Neural progenitor cell (in vitro differentiated cells): ENCODE measurements around the gene STRAP. TPM values are rescaled to one million over a fixed set of nuclear protein-coding genes. Genes with fewer than 3 reads are reported as not detected.
A peak's percentile ranks its signal among the peaks of the same experiment; 100 is the strongest.

Experiments
- DNase-seq: peaks from one replicate; pipeline ENCODE4 v3.0.0-alpha.2; 2016; ENCODE audit warnings: low spot score
- H2AFZ ChIP-seq: fragments of 200-600 bp; sonication (generic); replicated peaks from 2 replicates; pipeline ENCODE4 v1.6.1; 2016; ENCODE audit warnings: antibody characterized with exemption
- H3F3A ChIP-seq: fragments of 200-600 bp; sonication (generic); 2 replicates; pipeline ENCODE4 v1.6.1; 2016; ENCODE audit warnings: antibody characterized with exemption, low read depth
- H3K27ac ChIP-seq: fragments of 200-600 bp; sonication (generic); 2 replicates; pipeline ENCODE4 v1.5.1; 2016; ENCODE audit warnings: mild to moderate bottlenecking
- H3K27me3 ChIP-seq: fragments of 200-600 bp; sonication (generic); 2 replicates; pipeline ENCODE4 v1.6.1; 2016; ENCODE audit warnings: mild to moderate bottlenecking, moderate library complexity
- H3K36me3 ChIP-seq: fragments of 200-600 bp; sonication (generic); 2 replicates; pipeline ENCODE4 v1.5.1; 2016
- H3K4me1 ChIP-seq: fragments of 200-600 bp; sonication (generic); 2 replicates; pipeline ENCODE4 v1.6.1; 2016; ENCODE audit warnings: mixed run types
- H3K4me2 ChIP-seq: fragments of 200-600 bp; sonication (generic); 2 replicates; pipeline ENCODE4 v1.6.1; 2016
- H3K4me3 ChIP-seq: fragments of 200-600 bp; sonication (generic); 2 replicates; pipeline ENCODE4 v1.5.1; 2016
- H3K79me2 ChIP-seq: fragments of 200-600 bp; sonication (generic); 2 replicates; pipeline ENCODE4 v1.6.1; 2016; ENCODE audit warnings: low read depth
- H3K9ac ChIP-seq: fragments of 200-600 bp; sonication (generic); 2 replicates; pipeline ENCODE4 v1.6.1; 2016
- H3K9me3 ChIP-seq: fragments of 200-600 bp; sonication (generic); 2 replicates; pipeline ENCODE4 v1.5.1; 2016; ENCODE audit warnings: low read depth
- H4K20me1 ChIP-seq: fragments of 200-600 bp; sonication (generic); 2 replicates; pipeline ENCODE4 v1.6.1; 2016; ENCODE audit warnings: low read depth
- H3K27ac Mint-ChIP-seq: 3 replicates; pipeline ENCODE4 v1.8.0; 2021; ENCODE audit warnings: mixed read lengths
- H3K27me3 Mint-ChIP-seq: 2 replicates; pipeline ENCODE4 v1.8.0; 2022; ENCODE audit warnings: low read depth, mild to moderate bottlenecking, inconsistent platforms, moderate library complexity, mixed read lengths; ENCODE audit not compliant: insufficient read depth
- H3K36me3 Mint-ChIP-seq: 3 replicates; pipeline ENCODE4 v1.8.0; 2021; ENCODE audit warnings: mixed read lengths
- H3K4me1 Mint-ChIP-seq: 3 replicates; pipeline ENCODE4 v1.8.0; 2021; ENCODE audit warnings: mixed read lengths
- H3K4me3 Mint-ChIP-seq: 3 replicates; pipeline ENCODE4 v1.8.0; 2021; ENCODE audit warnings: mild to moderate bottlenecking, moderate library complexity, mixed read lengths
- H3K9me3 Mint-ChIP-seq: 3 replicates; pipeline ENCODE4 v1.8.0; 2020; ENCODE audit warnings: mixed read lengths
- EZH2 ChIP-seq: fragments of 200-600 bp; sonication (generic); IDR thresholded peaks from 2 replicates; pipeline ENCODE4 v1.6.1; 2017; ENCODE audit warnings: antibody characterized with exemption, mild to moderate bottlenecking, moderate library complexity
- EZH2phosphoT487 ChIP-seq: fragments of 200-600 bp; sonication (generic); IDR thresholded peaks from 2 replicates; pipeline ENCODE4 v1.6.1; 2017; ENCODE audit warnings: antibody characterized with exemption
- total RNA-seq: library from RNA; depleted of rRNA; stranded (reverse); fragments of >200 nt; gene quantifications from 2 replicates; pipeline ENCODE4 v1.2.3, GENCODE V29; 2015; ENCODE audit warnings: low replicate concordance
- TF ChIP-seq, protein P1 (sequence below): fragments of 200-600 bp; sonication (generic); IDR thresholded peaks from 2 replicates; pipeline ENCODE4 v1.5.1; 2017; ENCODE audit warnings: antibody characterized with exemption, mild to moderate bottlenecking

Gene STRAP, protein sequence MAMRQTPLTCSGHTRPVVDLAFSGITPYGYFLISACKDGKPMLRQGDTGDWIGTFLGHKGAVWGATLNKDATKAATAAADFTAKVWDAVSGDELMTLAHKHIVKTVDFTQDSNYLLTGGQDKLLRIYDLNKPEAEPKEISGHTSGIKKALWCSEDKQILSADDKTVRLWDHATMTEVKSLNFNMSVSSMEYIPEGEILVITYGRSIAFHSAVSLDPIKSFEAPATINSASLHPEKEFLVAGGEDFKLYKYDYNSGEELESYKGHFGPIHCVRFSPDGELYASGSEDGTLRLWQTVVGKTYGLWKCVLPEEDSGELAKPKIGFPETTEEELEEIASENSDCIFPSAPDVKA
- 180 and 303 TPM in 2 replicates for total RNA-seq

DNA sequence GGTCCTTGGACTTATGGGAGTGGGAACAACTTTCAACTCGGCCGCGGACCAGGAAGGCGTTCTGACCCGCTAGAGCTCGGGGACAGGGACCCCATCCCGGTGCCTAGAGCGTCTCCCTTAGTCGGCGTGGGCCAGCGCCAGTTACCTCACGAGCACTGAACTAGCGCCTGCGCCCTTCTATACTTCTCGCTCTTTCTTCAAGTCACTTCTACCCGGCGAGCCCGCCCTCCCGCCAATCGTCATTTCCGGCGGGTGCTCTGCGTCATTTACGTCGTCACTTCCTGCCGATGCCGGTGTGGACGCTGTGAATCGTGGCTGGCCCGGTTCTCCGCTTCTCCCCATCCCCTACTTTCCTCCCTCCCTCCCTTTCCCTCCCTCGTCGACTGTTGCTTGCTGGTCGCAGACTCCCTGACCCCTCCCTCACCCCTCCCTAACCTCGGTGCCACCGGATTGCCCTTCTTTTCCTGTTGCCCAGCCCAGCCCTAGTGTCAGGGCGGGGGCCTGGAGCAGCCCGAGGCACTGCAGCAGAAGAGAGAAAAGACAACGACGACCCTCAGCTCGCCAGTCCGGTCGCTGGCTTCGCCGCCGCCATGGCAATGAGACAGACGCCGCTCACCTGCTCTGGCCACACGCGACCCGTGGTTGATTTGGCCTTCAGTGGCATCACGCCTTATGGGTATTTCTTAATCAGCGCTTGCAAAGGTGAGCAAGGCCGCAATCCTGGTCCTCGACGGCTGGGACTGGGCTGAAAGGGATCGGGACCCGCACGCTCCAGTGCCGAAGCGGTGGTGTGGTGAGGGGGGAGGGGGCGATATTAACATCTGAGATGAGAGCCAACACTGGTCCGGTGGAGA is at the start of gene STRAP:
Gene STRAP (plus strand): TSS at position 270 of the 854 bp plus-strand sequence. CDS start 321 bp downstream, at position 591.
- H3K4me3 ChIP-seq, result peak within 1 kb of the TSS; percentile 94
- peak within 1 kb of the TSS; percentile 98 for H3K4me3 Mint-ChIP-seq
- H2AFZ ChIP-seq, result peak within 1 kb of the TSS; percentile 89
- H3K9ac ChIP-seq, result peak within 1 kb of the TSS; percentile 87
- H3F3A ChIP-seq, result peaks cover 25% of the 10 kb centered on the region
- peak within 1 kb of the TSS; percentile 98 for H3K27ac ChIP-seq
- H3K9me3 ChIP-seq, result no peaks in the 10 kb centered on the region
- H3K27me3 ChIP-seq, result no peaks in the 10 kb centered on the region
- H3K27ac Mint-ChIP-seq, result peak within 1 kb of the TSS; percentile 98
- TF ChIP-seq, protein P1, sequence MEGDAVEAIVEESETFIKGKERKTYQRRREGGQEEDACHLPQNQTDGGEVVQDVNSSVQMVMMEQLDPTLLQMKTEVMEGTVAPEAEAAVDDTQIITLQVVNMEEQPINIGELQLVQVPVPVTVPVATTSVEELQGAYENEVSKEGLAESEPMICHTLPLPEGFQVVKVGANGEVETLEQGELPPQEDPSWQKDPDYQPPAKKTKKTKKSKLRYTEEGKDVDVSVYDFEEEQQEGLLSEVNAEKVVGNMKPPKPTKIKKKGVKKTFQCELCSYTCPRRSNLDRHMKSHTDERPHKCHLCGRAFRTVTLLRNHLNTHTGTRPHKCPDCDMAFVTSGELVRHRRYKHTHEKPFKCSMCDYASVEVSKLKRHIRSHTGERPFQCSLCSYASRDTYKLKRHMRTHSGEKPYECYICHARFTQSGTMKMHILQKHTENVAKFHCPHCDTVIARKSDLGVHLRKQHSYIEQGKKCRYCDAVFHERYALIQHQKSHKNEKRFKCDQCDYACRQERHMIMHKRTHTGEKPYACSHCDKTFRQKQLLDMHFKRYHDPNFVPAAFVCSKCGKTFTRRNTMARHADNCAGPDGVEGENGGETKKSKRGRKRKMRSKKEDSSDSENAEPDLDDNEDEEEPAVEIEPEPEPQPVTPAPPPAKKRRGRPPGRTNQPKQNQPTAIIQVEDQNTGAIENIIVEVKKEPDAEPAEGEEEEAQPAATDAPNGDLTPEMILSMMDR, result no peak
- TF ChIP-seq EZH2phosphoT487 (no peak), EZH2 (no peak)
- H3K4me1 ChIP-seq, result peaks cover 20% of the 10 kb centered on the region
- H3K36me3 ChIP-seq, result peaks cover 3% of the 10 kb centered on the region
- peak within 1 kb of the TSS; percentile 96 for H3K4me2 ChIP-seq
- H4K20me1 ChIP-seq, result peaks cover 44% of the 10 kb centered on the region
- H3K27me3 Mint-ChIP-seq, result no peaks in the 10 kb centered on the region
- no peaks in the 10 kb centered on the region for H3K9me3 Mint-ChIP-seq
- H3K4me1 Mint-ChIP-seq, result peaks cover 29% of the 10 kb centered on the region
- H3K36me3 Mint-ChIP-seq, result peaks cover 22% of the 10 kb centered on the region
- peak; percentile 97 for DNase-seq
- peaks cover 51% of the 10 kb centered on the region for H3K79me2 ChIP-seq

DNA sequence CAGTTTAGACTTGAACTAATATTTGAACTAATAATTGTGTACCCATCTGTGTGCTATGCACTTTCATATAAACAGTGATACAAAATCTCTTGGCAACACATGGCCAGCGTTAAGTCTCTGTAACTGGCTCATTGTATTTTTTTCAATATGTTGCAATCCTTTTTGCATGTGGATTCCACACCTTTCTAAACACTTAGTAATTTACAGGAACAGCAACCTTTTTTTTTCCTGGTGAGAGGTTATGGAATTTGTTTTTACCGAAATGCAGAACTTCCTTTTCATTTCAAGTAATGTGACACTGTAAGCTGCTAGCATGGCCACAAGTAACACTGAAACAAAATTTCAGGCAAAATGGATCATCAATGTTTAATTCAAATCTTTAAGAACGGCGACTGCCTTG is 47.6 kb upstream of the STRAP start:
- no peaks in the 10 kb centered on the region for H3K79me2 ChIP-seq
- H3K9me3 Mint-ChIP-seq, result no peaks in the 10 kb centered on the region
- no peaks in the 10 kb centered on the region for H4K20me1 ChIP-seq
- peaks cover 7% of the 10 kb centered on the region for H3K4me1 Mint-ChIP-seq
- DNase-seq, result no peak
- no peak overlapping the region for H3K9ac ChIP-seq
- no peak overlapping the region for H2AFZ ChIP-seq
- peaks cover 8% of the 10 kb centered on the region for H3F3A ChIP-seq
- H3K36me3 ChIP-seq, result no peaks in the 10 kb centered on the region
- peaks cover 13% of the 10 kb centered on the region for H3K4me1 ChIP-seq
- peaks cover 2% of the 10 kb centered on the region for H3K36me3 Mint-ChIP-seq
- H3K9me3 ChIP-seq, result no peaks in the 10 kb centered on the region
- no peak overlapping the region for H3K27ac Mint-ChIP-seq
- no peaks in the 10 kb centered on the region for H3K27me3 ChIP-seq
- TF ChIP-seq EZH2phosphoT487 (no peak), EZH2 (no peak)
- TF ChIP-seq, protein P1, result no peak
- no peak overlapping the region for H3K4me3 ChIP-seq
- no peak overlapping the region for H3K4me3 Mint-ChIP-seq
- H3K27me3 Mint-ChIP-seq, result peaks cover 2% of the 10 kb centered on the region
- no peak overlapping the region for H3K27ac ChIP-seq
- no peak overlapping the region for H3K4me2 ChIP-seq

DNA sequence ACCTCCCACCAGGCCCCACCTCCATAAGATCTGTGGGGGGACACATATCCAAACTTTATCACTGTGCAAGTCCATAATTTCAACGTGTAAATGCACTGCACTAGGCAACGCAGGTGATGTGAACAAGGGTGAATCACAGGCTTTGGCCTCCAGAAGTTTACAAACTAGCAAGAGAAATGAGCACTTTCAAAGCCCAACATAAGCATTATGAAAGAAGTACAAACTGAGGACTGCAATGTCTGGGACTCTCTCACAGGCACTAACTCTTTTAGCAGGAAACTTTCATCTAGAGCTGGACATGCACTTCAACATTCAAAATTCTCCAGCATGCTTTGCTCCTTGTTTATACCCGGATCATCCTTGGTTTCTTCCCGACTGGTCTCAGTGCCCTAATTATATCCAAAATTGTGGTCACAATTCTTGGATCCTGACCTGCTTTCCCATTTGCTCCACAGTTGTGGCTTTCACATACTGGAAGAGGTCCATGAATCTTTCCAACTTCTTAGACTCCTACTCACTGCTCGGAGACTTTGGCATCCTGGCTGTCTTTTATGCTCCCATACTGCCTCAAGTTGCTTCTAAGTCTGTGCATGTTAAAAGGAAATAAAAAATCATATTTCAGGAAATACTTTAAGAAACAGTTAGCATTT is 44.9 kb upstream of the STRAP start:
- H3K4me3 ChIP-seq, result no peak overlapping the region
- peaks cover 8% of the 10 kb centered on the region for H3F3A ChIP-seq
- Mint-ChIP-seq H3K36me3 (peaks cover 2% of the 10 kb centered on the region), H3K27ac (no peak overlapping the region), H3K4me1 (peaks cover 14% of the 10 kb centered on the region), H3K4me3 (no peak overlapping the region), H3K9me3 (no peaks in the 10 kb centered on the region), H3K27me3 (peaks cover 6% of the 10 kb centered on the region)
- H3K79me2 ChIP-seq, result no peaks in the 10 kb centered on the region
- H3K27ac ChIP-seq, result no peak overlapping the region
- no peak overlapping the region for H3K9ac ChIP-seq
- peaks cover 29% of the 10 kb centered on the region for H3K4me1 ChIP-seq
- H3K4me2 ChIP-seq, result no peak overlapping the region
- no peaks in the 10 kb centered on the region for H3K9me3 ChIP-seq
- DNase-seq, result no peak
- no peaks in the 10 kb centered on the region for H3K27me3 ChIP-seq
- TF ChIP-seq EZH2, result no peak
- TF ChIP-seq EZH2phosphoT487, result no peak
- TF ChIP-seq, protein P1, result no peak
- H2AFZ ChIP-seq, result no peak overlapping the region
- no peaks in the 10 kb centered on the region for H4K20me1 ChIP-seq
- no peaks in the 10 kb centered on the region for H3K36me3 ChIP-seq
